Tibial artery (tissue), 4 donors: ENCODE data around the gene HOXC5.

Experiments
- DNase-seq, 2 donors: peaks; one replicate each; pipeline ENCODE4 v3.0.0-alpha.2; 2019
- H3K27ac ChIP-seq, 2 donors: fragments of 200-600 bp; sonication (generic) in 1 of 2; 1 replicate in 1 of 2; 2 replicates in 1 of 2; pipeline ENCODE4 v1.5.1; 2018 to 2019; ENCODE audit warnings: mild to moderate bottlenecking in 1 of 2
- H3K27me3 ChIP-seq, 2 donors: fragments of 200-600 bp; sonication (generic) in 1 of 2; one replicate each; pipeline versions ENCODE4 v1.5.1 to v1.6.0; 2016 to 2019
- H3K36me3 ChIP-seq, 3 donors: fragments of 200-600 bp; sonication (generic) in 2 of 3; one replicate each; pipeline ENCODE4 v1.5.1; 2016 to 2019; ENCODE audit warnings: mild to moderate bottlenecking in 2 of 3
- H3K4me1 ChIP-seq, 4 donors: fragments of 200-600 bp; sonication (generic) in 2 of 4; 1 replicate in 3 of 4; 2 replicates in 1 of 4; pipeline ENCODE4 v1.5.1; 2016 to 2019
- H3K4me3 ChIP-seq, 2 donors: fragments of 200-600 bp; sonication (generic) in 1 of 2; 1 replicate in 1 of 2; 2 replicates in 1 of 2; pipeline ENCODE4 v1.5.1; 2018 to 2019; ENCODE audit warnings: mild to moderate bottlenecking in 2 of 2
- H3K9me3 ChIP-seq, 3 donors: fragments of 200-600 bp; sonication (generic) in 1 of 3; one replicate each; pipeline ENCODE4 v1.5.1; 2016 to 2019
- intact Hi-C: fragments of 100-400 bp; cut with DNase I; formaldehyde crosslinking; loops from one replicate; pipeline ENCODE4 v1.15.0; 2023; ENCODE audit warnings: low total_unique reads
- TF ChIP-seq, protein P1 (sequence below), 2 experiments: fragments of 200-600 bp in 1 of 2; fragments of 450-650 bp in 1 of 2; IDR thresholded peaks; one replicate each; pipeline ENCODE4 v1.5.1; 2017 to 2019; ENCODE audit warnings: antibody characterized with exemption in 2 of 2, mild to moderate bottlenecking in 1 of 2, moderate library complexity in 1 of 2

The HOXC5 gene

DNA sequence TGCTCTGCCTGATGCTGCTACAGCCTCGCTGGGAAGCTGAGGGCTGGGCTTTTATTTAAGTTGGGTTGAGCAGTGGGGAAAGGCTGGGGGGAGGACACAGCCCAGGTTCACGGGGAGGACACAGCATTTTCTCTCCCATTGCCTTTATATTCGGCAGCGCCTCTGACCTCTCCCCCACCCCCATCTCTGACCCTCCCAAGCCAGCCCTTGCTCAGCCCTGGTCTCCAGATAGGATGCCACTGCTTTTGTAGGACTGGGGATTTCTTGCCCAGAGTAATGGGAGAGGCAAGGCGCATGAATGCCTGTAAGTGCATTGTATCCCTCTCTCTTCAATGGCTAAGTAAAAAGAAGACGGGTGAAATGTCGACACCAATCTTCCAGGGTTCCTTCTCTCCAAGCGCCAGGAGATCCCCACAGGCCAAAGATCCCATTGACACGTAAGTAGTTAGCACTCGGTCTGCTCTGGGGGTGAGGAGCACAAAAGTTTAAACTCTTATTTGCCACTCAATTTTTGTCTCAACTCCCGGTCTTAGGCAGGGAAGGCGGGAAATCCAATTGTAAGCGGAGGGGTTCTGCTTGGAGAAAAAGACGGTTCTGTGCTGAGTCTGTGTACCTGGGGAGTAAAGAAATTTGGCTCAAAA is 25.4 kb downstream of the HOXC5 start:
- DNase-seq, result no peak
- Histone ChIP-seq H3K4me1 (peaks cover 0 to 11% (median 8%) of the 10 kb centered on the region in 4 donors), H3K9me3 (no peaks in the 10 kb centered on the region), H3K4me3 (no peak overlapping the region), H3K36me3 (no peaks in the 10 kb centered on the region), H3K27me3 (no peaks in the 10 kb centered on the region), H3K27ac (no peak overlapping the region)
- intact Hi-C loops, result no loop called here
- TF ChIP-seq, protein P1, sequence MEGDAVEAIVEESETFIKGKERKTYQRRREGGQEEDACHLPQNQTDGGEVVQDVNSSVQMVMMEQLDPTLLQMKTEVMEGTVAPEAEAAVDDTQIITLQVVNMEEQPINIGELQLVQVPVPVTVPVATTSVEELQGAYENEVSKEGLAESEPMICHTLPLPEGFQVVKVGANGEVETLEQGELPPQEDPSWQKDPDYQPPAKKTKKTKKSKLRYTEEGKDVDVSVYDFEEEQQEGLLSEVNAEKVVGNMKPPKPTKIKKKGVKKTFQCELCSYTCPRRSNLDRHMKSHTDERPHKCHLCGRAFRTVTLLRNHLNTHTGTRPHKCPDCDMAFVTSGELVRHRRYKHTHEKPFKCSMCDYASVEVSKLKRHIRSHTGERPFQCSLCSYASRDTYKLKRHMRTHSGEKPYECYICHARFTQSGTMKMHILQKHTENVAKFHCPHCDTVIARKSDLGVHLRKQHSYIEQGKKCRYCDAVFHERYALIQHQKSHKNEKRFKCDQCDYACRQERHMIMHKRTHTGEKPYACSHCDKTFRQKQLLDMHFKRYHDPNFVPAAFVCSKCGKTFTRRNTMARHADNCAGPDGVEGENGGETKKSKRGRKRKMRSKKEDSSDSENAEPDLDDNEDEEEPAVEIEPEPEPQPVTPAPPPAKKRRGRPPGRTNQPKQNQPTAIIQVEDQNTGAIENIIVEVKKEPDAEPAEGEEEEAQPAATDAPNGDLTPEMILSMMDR (IDR thresholded peaks at IDR 0.05), result no peak

- Histone ChIP-seq H3K9me3 (no peaks in the 10 kb centered on the region), H3K27me3 (no peaks in the 10 kb centered on the region), H3K4me1 (peaks cover 0 to 9% (median 5%) of the 10 kb centered on the region in 4 donors), H3K27ac (no peak overlapping the region), H3K4me3 (no peak overlapping the region), H3K36me3 (no peaks in the 10 kb centered on the region)
- no peak for DNase-seq
- TF ChIP-seq, protein P1 (IDR thresholded peaks at IDR 0.05), result no peak
- intact Hi-C loops, result no loop called here
These were observed 26.8 kb downstream of the HOXC5 start for GRCh38 chr12:54059668-54060067.

- H3K27me3 ChIP-seq, result no peaks in the 10 kb centered on the region
- DNase-seq, result no peak
- intact Hi-C loops, result no loop called here
These were observed 27.5 kb downstream of the HOXC5 start for GRCh38 chr12:54060174-54060974.

GRCh38 chr12:54060975-54061778 is 28.3 kb downstream of the HOXC5 start:
- Histone ChIP-seq H3K9me3 (no peaks in the 10 kb centered on the region), H3K27ac (no peak overlapping the region), H3K4me3 (no peak overlapping the region), H3K36me3 (no peaks in the 10 kb centered on the region), H3K27me3 (no peaks in the 10 kb centered on the region), H3K4me1 (peaks cover 0 to 9% (median 3%) of the 10 kb centered on the region in 4 donors)
- DNase-seq, result no peak
- intact Hi-C loops, result no loop called here
- TF ChIP-seq, protein P1 (IDR thresholded peaks at IDR 0.05), result no peak

More at GRCh38 chr12:54060174-54060974, 27.5 kb downstream of the HOXC5 start:
- Histone ChIP-seq H3K4me1 (peaks cover 0 to 9% (median 3%) of the 10 kb centered on the region in 4 donors), H3K36me3 (no peaks in the 10 kb centered on the region), H3K9me3 (no peaks in the 10 kb centered on the region), H3K4me3 (no peak overlapping the region), H3K27ac (no peak overlapping the region)
- TF ChIP-seq, protein P1 (IDR thresholded peaks at IDR 0.05), result no peak

GRCh38 chr12:54065677-54066076 is 32.8 kb downstream of the HOXC5 start:
- no peaks in the 10 kb centered on the region for H3K36me3 ChIP-seq
- H3K4me1 ChIP-seq, result peaks cover 0 to 13% (median 6%) of the 10 kb centered on the region in 4 donors
- H3K27ac ChIP-seq, result no peak overlapping the region
- H3K4me3 ChIP-seq, result no peak overlapping the region
- no peaks in the 10 kb centered on the region for H3K9me3 ChIP-seq
- intact Hi-C loops, result no loop called here
- TF ChIP-seq, protein P1 (IDR thresholded peaks at IDR 0.05), result no peak
- no peaks in the 10 kb centered on the region for H3K27me3 ChIP-seq
- no peak for DNase-seq
